Mammary epithelial cell (primary cell): ENCODE results near the gene ST6GALNAC4.

Source experiments
- CTCF ChIP-seq, 2 donors: IDR thresholded peaks in 1 of 2; conservative IDR thresholded peaks in 1 of 2; 2 replicates each; pipeline ENCODE4 v1.5.1; 2011 to 2012; ENCODE audit warnings: inconsistent platforms in 2 of 2, low read length in 2 of 2, mild to moderate bottlenecking in 2 of 2, control low read depth in 1 of 2, low read depth in 1 of 2; ENCODE audit not compliant: insufficient read depth in 1 of 2; ENCODE audit errors: extremely low read depth in 1 of 2
- EZH2 ChIP-seq: IDR thresholded peaks from 2 replicates; pipeline ENCODE4 v1.6.1; 2012; ENCODE audit warnings: low read length, inconsistent platforms, borderline replicate concordance

- TF ChIP-seq CTCF (conservative IDR thresholded peaks at IDR 0.05 in 1 of 2, IDR thresholded peaks at IDR 0.05 in 1 of 2; ENCODE audit: extremely low read depth in 1 of 2, insufficient read depth in 1 of 2, low read depth in 1 of 2, low read length in 2 of 2) (no peak), EZH2 (no peak)
Observed at GRCh38 chr9:127923046-127923445, 6.2 kb upstream of the ST6GALNAC4 start.
